Smooth muscle cell of the brain vasculature (primary cell): ENCODE data around the gene SLC28A2.
A peak's percentile ranks its signal among the peaks of the same experiment; 100 is the strongest.
"Not testable (repeated sequence)": the region's sequence is repeated elsewhere in the genome, so short reads cannot be mapped to it uniquely, and the experiment has no call there.

Experiments
- DNase-seq: peaks from one replicate; pipeline ENCODE4 v3.0.0-alpha.2; 2012; ENCODE audit warnings: low read depth, low spot score

The SLC28A2 gene

DNA sequence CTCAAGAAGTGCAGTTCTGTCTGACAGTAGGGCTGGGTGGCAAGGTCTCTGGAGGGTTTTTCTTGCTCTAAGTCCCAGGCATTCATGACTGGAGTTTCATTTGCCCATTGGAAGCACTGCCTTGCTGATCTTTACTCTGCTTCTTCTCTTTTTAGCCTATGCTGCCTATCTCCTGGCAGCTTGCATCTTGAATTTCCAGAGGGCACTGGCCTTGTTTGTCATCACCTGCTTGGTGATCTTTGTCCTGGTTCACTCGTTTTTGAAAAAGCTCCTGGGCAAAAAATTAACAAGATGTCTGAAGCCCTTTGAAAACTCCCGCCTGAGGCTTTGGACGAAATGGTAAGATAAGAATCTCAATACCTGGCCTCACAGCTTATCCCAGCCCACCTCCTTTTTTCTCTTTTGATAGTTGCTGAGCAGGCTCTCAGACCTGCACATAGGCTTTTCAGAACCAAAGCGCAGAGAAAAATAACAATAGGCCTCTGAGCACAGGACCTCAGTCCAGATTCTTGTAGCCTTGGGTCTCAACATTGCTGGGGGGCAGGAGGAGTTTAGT, 10.9 kb downstream of the SLC28A2 start:
- DNase-seq = no peak

DNA sequence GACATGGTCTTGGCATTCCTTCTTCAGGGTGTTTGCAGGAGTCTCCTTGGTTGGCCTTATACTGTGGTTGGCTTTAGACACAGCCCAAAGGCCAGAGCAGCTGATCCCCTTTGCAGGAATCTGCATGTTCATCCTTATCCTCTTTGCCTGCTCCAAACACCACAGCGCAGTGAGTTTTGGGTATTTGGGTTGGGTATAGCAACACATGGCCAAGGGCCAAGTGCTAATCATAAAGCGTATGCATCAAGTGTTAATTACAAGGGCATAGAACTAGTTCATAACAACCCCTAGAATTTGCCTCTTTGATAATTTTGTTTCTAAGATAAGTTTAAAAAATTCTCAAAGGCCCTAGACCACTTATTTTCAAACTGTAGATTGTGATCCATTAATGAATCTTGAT, 11.8 kb downstream of the SLC28A2 start:
- no peak for DNase-seq

DNA sequence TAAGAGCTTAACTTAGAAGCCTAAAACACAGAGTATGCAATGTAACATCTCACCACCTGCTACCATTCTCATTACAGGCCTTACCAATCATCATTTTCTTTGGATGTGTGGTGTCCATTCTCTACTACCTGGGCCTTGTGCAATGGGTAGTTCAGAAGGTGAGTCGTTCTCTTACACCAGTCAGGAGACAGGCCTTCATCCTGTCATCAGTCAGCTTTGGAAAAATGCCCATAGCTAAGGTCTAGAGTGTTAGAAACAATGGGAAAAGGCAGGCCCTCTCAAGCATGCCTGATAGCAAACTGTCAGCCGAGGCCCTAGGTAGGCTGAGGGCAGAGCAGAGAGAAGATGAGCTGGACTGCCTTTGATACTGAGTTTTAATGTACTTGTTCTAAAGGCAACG, 13.5 kb downstream of the SLC28A2 start:
- DNase-seq = no peak

DNA sequence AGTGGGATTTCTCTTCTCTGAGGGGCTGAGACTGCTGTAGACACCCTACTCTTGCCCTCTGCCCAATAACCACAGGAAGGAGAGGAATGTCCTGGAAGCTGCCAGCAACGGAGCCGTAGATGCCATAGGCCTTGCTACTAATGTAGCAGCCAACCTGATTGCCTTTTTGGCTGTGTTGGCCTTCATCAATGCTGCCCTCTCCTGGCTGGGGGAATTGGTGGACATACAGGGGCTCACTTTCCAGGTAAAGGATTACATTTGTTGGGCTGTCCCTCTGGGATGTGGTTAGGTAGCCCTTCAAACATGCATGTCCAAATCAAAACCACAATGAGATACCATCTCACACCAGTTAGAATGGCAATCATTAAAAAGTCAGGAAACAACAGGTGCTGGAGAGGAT, 16.1 kb downstream of the SLC28A2 start:
- DNase-seq = no peak

DNA sequence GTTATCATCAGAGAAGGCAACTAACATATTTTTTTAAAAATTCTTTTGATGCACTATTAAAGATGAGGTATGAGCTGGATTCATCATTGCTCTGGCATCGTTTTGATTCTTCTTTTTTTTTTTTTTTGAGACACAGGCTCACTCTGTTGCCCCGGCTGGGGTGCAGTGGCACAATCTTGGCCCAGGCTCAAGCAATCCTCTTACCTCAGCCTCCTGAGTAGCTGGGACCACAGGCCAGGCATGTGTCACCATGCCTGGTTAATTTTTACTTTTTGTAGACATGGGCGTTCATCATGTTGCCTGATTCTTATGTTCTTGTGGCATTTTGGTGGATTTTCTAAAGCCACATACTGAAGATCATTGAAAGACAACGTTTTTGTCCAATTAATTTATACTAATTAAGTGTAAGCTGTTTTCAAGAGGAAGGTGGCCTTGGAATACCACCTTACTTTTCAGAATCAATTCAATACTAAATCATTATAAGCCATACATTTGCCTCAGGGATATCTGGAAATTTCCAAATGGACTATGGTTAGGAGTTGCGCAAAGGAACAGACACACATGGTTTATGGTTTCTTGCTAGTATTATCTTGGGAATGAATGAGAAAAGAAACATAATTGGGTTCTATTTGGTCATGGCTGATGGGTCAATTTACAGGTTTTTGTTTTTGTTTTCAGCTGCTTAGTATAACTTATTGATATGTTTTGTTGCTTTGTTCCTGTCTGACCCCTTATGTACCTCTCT, 22.8 kb downstream of the SLC28A2 start:
- DNase-seq = no peak

DNA sequence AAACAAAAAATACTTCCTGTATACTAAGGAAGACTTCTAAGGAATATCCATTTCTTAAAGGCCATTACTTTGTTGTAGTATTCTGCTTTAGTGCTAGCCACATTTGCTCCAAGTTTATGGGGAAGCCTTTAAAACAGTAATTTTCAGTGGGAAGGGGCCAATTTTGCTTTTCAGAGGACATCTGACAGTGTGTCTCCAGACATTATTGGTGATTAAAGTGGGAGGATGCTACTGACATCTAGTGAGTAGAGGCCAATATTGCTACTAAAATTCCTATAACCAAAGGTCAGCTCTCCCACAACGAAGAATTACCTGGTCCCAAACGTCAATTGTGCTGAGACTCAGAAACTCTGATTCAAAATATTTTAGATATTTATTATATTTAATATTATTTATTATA, 24.8 kb downstream of the SLC28A2 start:
- DNase-seq = no peak

DNA sequence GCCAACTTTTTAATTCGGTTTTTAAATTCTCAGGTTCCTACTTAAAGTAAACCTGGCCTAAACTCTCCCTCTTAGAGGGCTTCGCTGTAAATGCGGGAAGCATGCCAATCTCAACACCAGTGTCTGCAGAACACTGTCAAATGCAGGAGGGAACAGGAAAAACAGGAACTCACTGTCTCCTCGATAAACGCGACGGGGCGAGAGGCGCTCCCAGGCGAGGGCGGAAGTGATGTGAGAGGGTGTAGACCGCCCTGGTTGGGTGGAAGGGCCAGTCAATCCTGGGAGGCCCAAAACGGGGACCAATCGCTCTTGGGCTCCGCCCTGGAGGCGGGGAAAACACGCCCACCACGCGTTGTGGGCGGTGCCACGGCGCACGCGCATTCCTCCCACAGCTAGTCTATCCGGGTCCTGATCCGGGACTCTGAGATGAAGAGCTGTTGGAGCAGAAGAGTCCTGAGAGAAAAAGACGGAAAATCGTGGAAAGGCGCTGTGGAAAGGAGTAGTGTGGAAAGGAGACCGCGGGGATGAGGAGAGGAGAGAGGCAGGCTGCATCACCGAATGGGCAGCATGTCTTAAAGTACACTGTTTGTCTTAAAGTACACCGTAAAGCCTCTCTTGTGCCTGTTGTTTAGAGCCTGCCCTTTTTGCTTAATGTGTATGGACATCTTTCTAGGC, 27.1 kb downstream of the SLC28A2 start:
- peak; percentile 96 for DNase-seq

DNA sequence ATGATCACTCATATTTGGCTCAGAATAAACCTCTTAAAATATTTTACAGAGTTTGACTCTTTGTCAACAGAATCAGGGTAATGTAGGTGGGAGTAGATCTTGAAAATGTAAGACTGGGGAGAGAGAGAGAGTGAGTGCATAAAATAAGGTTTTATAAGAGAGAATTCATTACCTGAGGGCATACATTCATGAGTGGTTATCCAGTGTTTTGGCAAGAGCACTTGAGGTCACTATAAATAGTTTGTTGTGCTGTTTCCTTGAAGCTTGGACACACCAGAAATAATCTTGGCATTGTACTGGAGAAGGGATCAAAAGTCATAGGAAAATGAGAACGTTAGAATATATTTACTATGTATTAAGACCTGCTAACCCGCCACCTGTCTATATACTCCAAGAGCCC, 33.4 kb downstream of the SLC28A2 start:
- no peak for DNase-seq

DNA sequence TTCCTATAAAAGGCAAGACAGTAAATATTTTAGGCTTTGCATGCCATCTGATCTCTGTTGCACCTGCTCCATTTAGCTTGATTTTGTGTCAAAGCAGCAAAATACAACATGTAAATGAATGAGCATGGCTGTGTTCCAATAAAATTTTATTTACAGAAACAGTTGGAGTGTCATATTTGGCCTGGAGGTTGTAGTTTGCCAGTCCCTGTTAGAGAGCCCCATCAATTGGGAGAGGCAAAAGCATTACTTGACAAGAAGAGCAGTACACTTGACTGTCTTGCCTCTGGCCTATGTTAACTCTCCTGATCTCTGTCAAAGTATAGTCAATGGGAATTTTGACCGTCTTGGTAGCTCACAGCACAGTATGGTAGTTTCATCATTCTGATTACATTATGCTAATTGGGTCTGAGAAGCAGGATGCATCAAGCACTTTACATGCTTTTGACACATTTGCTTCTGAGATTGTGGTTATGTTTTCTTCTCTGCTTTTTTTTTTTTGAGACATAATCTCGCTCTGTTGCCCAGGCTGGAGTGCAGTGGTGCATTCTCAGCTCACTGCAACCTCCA, 35.4 kb downstream of the SLC28A2 start:
- no peak for DNase-seq

DNA sequence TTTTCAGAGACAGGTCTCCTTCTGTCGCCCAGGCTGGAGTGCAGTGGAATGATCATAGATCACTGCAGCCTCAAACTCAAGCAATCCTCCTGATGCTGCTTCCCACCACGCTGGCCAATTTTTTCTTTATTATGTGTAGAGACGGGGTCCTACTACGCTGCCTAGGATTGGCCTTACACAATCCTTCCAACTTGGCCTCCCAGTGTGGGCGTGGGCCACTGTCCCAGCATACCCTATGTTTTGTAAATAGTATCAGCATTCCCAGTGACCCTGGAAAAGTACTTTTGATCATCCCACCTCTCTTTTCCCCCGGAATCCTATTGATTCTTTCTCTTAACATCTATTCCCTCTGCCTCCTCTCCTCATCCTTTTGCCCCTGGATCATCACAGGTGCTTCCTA, 36.9 kb downstream of the SLC28A2 start:
- DNase-seq = no peak

DNA sequence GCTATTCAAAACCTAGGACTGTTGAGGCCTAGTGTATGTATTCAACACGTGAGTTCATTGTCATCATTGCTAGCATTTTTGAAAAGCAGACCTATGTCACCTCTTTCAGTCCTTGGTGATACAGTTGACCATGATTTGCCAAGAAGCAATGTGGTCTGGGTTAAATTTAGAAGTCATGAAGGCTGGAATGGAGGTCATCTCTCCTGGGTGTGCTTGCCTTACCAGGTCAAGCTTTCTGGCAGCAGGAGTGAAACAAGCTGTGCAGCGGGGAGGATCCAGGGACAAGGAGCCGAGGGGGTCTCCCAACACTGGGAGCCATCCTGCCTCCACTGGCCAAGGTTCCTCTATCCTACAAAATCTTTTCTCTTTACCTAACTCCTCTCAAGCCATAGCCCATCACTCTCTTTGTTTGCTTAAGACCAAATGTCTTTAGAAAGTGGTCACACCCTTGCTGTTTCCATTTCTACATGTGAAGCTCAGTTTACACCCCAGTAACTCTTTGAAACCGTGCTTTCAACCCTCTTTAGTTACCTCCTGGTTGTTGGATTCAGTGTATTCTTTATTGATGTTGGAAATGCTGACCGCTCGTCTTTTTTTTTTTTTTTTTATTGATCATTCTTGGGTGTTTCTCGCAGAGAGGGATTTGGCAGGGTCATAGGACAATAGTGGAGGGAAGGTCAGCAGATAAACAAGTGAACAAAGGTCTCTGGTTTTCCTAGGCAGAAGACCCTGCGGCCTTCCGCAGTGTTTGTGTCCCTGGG, 40.0 kb downstream of the SLC28A2 start:
- no peak for DNase-seq

DNA sequence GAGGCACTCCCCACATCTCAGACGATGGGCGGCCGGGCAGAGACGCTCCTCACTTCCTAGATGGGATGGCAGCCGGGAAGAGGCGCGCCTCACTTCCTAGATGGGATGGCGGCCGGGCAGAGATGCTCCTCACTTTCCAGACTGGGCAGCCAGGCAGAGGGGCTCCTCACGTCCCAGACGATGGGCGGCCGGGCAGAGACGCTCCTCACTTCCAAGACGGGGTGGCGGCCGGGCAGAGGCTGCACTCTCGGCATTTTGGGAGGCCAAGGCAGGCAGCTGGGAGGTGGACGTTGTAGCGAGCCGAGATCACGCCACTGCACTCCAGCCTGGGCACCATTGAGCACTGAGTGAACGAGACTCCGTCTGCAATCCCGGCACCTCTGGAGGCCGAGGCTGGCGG, 41.3 kb downstream of the SLC28A2 start:
- not testable (repeated sequence) for DNase-seq

DNA sequence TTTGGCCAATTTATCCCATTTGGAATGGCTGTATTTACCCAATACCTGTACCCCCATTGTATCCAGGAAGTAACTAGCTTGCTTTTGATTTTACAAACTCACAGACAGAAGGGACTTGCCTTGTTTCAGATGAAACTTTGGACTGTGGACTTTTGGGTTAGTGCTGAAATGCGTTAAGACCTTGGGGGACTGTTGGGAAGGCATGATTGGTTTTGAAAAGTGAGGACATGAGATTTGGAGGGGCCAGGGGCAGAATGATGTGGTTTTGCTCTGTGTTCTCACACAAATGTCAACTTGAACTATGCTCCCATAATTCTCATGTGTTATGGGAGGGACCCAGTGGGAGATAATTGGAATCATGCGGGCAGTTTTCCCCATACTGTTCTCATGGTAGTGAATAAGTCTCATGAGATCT, 46.9 kb downstream of the SLC28A2 start:
- DNase-seq = not testable (repeated sequence)

DNA sequence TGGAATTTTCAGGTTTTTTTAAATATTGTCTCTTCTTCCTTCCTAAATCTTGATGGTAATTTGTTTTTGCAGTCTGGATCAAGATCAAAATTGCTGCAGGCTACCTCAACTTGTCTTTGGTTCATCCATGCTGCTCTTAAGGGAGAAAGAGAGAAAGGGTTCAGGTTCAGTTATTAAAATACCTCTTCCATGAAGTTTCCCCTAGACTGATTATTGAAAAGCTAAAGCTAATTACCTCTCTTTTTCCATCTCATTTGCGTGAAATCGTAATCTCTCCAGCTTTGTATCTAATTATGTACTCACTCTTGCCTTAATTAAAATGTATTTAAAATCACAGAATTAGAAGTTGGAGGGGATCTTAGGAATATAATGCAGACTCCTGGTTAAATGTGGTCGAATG, 52.7 kb downstream of the SLC28A2 start:
- DNase-seq = no peak

DNA sequence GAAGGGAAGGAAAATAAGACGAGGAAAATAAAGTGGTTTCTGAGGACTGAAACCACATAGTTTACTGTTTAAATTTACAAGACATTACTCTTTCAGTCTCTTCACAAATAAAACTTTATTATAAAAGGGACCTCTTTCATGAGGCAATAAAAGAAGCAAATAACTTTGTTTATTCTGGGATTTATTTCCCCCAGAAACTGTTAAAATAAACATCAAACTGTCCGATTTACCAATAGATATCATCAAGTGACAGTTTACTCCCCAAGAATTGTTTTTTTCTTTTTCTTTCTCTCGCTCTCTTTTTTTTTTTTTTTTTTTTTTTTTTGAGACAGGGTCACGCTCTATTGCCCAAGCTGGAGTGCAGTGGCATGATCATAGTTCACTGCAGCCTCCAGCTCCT, 54.1 kb downstream of the SLC28A2 start:
- DNase-seq = no peak

DNA sequence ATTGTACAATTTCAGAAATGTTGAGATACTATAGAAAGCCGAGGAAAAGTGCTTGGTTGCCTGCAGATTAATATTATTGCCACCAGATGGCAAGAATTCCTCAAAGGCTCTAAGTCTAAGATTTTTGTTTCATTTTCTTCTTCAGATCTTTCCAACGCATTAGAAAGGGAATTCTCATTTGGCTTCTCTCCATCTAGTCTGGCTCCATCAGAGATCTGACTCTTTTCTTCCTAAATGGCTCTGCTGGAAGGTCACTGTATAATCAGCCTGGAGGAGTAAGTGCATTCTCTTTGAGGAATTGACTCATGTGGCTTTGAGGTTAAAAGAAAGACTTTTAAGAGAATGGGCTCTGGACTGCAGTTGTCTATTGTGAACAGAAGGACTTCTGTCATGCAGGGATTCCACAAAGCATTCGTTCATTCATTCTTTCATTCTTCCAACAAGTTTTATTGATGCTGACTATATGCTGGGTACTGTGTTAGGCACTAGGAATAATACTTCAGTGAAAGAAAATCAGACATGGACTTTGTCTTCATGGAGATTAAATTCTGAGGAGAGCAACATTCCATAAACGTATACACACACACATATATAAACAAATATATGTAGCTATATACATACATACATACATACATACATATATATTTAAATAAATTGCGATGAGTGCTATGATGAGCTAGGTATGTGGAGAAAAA, 55.3 kb downstream of the SLC28A2 start:
- no peak for DNase-seq

DNA sequence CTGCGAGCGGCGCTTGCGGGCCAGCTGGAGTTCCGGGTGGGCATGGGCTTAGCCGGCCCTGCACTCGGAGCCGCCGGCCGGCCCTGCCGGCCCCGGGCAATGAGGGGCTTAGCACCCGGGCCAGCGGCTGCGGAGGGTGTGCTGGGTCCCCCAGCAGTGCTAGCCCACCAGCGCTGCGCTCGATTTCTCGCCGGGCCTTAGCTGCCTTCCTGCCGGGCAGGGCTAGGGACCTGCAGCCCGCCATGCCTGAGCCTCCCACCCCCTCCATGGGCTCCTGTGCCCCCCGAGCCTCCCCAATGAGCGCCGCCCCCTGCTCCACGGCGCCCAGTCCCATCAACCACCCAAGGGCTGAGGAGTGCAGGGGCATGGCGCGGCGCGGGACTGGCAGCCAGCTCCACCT, 62.1 kb downstream of the SLC28A2 start:
- not testable (repeated sequence) for DNase-seq

DNA sequence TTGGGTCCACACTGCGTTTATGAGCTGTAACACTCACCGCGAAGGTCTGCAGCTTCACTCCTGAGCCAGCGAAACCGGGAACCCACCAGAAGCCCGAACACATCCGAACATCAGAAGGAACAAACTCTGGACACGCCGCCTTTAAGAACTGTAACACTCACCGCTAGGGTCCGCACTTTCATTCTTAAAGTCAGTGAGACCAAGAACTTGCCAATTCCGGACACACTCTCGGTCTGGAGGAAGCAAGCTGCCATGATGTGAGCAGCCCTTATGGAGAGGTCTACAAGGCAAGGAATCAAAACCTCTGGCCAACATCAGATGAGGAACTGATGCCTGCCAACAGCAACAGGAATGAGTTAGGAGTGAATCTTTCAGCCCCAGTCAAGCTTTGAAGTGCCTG, 62.9 kb downstream of the SLC28A2 start:
- no peak for DNase-seq

DNA sequence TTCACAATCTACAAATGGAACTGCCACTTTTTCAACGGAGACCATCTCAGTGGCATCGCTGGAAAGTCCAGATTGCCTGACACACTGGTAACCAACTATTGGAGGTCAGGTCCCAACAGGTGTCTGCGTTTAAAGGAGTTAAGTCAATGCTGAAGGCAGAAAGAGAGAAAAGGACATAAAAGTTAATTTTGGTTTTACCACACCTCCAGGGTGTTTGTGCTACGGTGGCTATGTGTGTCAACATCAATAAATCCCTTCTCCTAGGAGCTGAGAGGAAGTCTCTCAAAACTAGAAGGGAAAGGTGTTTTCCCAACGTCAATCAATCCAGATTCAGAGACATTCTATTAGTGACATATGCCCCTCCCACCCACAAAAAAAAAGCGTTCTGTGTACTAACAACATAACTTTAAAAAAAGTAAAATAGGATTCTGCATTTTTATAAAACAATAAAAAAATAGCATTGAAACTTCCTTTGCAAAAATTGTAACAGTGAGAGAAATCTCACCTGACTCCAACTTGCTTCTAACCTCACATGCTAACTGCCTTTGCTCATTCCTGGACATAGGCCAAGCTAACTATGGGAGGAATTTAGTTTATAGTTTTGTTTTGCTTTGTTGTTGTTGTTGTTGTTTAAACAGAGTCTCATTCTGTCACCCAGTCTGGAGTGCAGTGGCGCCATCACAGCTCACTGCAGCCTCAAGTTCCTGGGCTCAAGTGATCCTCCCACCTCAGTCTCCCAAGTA, 67.6 kb downstream of the SLC28A2 start:
- no peak for DNase-seq

DNA sequence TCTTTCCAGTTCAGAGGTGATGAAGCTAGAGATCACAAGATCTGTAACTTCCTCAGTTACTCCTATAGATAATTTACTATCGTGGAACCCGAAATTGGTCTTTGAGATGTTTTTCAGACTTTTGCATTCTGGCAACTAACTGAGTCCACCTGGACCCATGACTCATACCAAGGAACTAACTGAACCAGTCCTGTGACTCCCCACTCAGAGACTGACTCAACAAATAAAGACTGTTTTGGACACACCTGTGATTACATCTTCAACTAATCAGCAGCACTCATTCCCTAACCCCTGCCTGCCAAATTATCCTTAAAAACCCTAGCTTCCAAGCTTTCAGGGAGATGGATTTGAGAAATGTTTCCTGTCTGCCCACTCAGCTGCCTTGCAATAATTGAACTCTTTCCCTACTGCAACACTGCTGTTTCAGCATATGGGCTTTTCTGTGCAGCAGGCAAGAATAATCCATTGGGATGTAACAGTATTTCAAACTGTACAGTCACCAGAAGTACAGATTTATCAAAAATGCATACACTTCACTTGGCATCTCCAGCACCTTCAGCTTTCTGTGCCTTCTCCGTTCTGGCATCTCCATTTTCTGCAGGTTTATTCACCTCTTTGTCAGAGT, 68.7 kb downstream of the SLC28A2 start:
- DNase-seq = no peak
